GM21360 (cell line): ENCODE data around the gene APIP.

Source experiments
- ATAC-seq: cut with Tn5 transposase; IDR thresholded peaks from one replicate; pipeline ENCODE4 v1.9.1; 2021; ENCODE audit warnings: mild to moderate bottlenecking, moderate library complexity; ENCODE audit not compliant: unreplicated experiment

Gene APIP

GRCh38 chr11:34844463-34845112, 71.6 kb downstream of the APIP start:
- ATAC-seq: no peak

GRCh38 chr11:34843271-34843670, 72.9 kb downstream of the APIP start:
- ATAC-seq: no peak

- peak; percentile 93 for ATAC-seq
These were observed 75.3 kb downstream of the APIP start for GRCh38 chr11:34840736-34841386.

GRCh38 chr11:34839969-34840368, 76.2 kb downstream of the APIP start:
- ATAC-seq: no peak

GRCh38 chr11:34836958-34837856, 79.0 kb downstream of the APIP start:
- ATAC-seq: no peak

- ATAC-seq: no peak
These were observed 82.6 kb downstream of the APIP start for GRCh38 chr11:34833602-34834001.
